Spleen (tissue), 11 donors: ENCODE data around the gene MEF2C. TPM values are rescaled to one million over a fixed set of nuclear protein-coding genes. Genes with fewer than 3 reads are reported as not detected.

Experiments
- DNase-seq: peaks from one replicate; pipeline ENCODE4 v3.0.0-alpha.2; 2020
- H3K27ac ChIP-seq, 8 donors: fragments of 200-600 bp; sonication (generic) in 7 of 8; 1 replicate in 4 of 8; 2 replicates in 4 of 8; pipeline versions ENCODE4 v1.5.0 to v1.8.0; 2016 to 2021; ENCODE audit warnings: inconsistent platforms in 4 of 8, mild to moderate bottlenecking in 4 of 8, moderate library complexity in 1 of 8
- H3K27me3 ChIP-seq, 7 donors: fragments of 200-600 bp; sonication (generic) in 6 of 7; replicated peaks in 1 of 7; 1 replicate in 4 of 7; 2 replicates in 3 of 7; pipeline versions ENCODE4 v1.5.0 to v1.8.0; 2016 to 2021; ENCODE audit warnings: inconsistent platforms in 3 of 7, mild to moderate bottlenecking in 1 of 7
- H3K36me3 ChIP-seq, 6 donors: fragments of 200-600 bp; sonication (generic) in 5 of 6; 1 replicate in 4 of 6; 2 replicates in 2 of 6; pipeline versions ENCODE4 v1.5.0 to v1.8.0; 2016 to 2021; ENCODE audit warnings: inconsistent platforms in 2 of 6
- H3K4me1 ChIP-seq, 6 donors: fragments of 200-600 bp; sonication (generic) in 5 of 6; 1 replicate in 3 of 6; 2 replicates in 3 of 6; pipeline versions ENCODE4 v1.5.0 to v1.8.0; 2016 to 2021; ENCODE audit warnings: inconsistent platforms in 3 of 6
- H3K4me3 ChIP-seq, 8 donors: fragments of 200-600 bp; sonication (generic) in 7 of 8; 1 replicate in 4 of 8; 2 replicates in 4 of 8; pipeline versions ENCODE4 v1.5.0 to v1.8.0; 2016 to 2021; ENCODE audit warnings: inconsistent platforms in 4 of 8, mild to moderate bottlenecking in 4 of 8, moderate library complexity in 2 of 8
- H3K9me3 ChIP-seq, 8 donors: fragments of 200-600 bp; sonication (generic) in 7 of 8; 1 replicate in 4 of 8; 2 replicates in 4 of 8; pipeline versions ENCODE4 v1.5.0 to v1.8.0; 2016 to 2021; ENCODE audit warnings: inconsistent platforms in 4 of 8
- CTCF ChIP-seq, 11 experiments: fragments of 200-600 bp in 7 of 11; fragments of 450-650 bp in 4 of 11; sonication (generic) in 4 of 11; IDR thresholded peaks in 8 of 11; conservative IDR thresholded peaks in 3 of 11; 1 replicate in 7 of 11; 2 replicates in 4 of 11; pipeline versions ENCODE4 v1.4.0 to v1.8.0; 2016 to 2021; ENCODE audit warnings: antibody characterized with exemption in 11 of 11, inconsistent platforms in 4 of 11, mild to moderate bottlenecking in 1 of 11
- POLR2A ChIP-seq, 3 donors: fragments of 450-650 bp; IDR thresholded peaks; one replicate each; pipeline ENCODE4 v1.5.1; 2017; ENCODE audit warnings: antibody characterized with exemption in 3 of 3, mild to moderate bottlenecking in 1 of 3
- POLR2AphosphoS5 ChIP-seq, 3 donors: sonication (generic); formaldehyde crosslinking; IDR thresholded peaks; one replicate each; pipeline ENCODE4 v1.5.1; 2017; ENCODE audit warnings: antibody characterized with exemption in 3 of 3
- WGBS, 5 donors: extraction: QIAGEN DNeasy Blood & Tissue Kit in 3 of 5; methylation state at CpG; one replicate each; pipeline versions ENCODE4 v1.1.5 to v1.1.7; 2013 to 2018; 5-methylcytosine and 5-hydroxymethylcytosine counted together
- intact Hi-C: fragments of 100-400 bp; cut with DNase I; formaldehyde crosslinking; loops from one replicate; pipeline ENCODE4 v1.15.0; 2023; ENCODE audit warnings: low total_unique reads
- polyA plus RNA-seq, 3 donors: library from polyadenylated mRNA; stranded (reverse); fragments of 200-250 nt; gene quantifications; one replicate each; pipeline ENCODE4 v1.2.1, GENCODE V29; 2013
- total RNA-seq, 7 donors: library from RNA; depleted of rRNA in 3 of 7; stranded (reverse); fragments of >200 nt in 3 of 7; fragmentation: NEBNext Ultra II Directional in 4 of 7; extraction: Animal tissue kit (Norgen Biotek cat#: 25700) in 4 of 7; gene quantifications; one replicate each; pipeline versions ENCODE4 v1.1.0 to v1.2.1, GENCODE V29; 2016 to 2021
- donor health status: healthy with polysubstance abuse.
- donor health status: DM: no; HTN: no; CAD: no; lungs with moderate emphysema.
- donor health status: DM: no; HTN: no; CAD: no.
- donor health status: Bipolar disorder and iron deficiency.
- donor health status: healthy.
- donor health status: DM: no; HTN: no; CAD: no.
- donor health status: DM: yes; HTN: yes; CAD: no.

MEF2C gene
- total and polyA plus RNA-seq, 10 donors = 19.3 to 153 (median 120) TPM

- Histone ChIP-seq H3K4me1 (peaks cover 0 to 63% (median 23%) of the 10 kb centered on the region in 6 donors), H3K36me3 (peaks cover 0 to 7% (median 0%) of the 10 kb centered on the region in 6 donors), H3K4me3 (no peak overlapping the region), H3K9me3 (no peaks in the 10 kb centered on the region), H3K27me3 (no peaks in the 10 kb centered on the region), H3K27ac (no peak overlapping the region)
- intact Hi-C loops = no loop called here
- 87 to 95% (median 94%) methylated on average over 7 of the region's 7 CpGs for WGBS, 5 donors
- TF ChIP-seq POLR2A (IDR thresholded peaks at IDR 0.05) (no peak), CTCF (IDR thresholded peaks at IDR 0.05 in 8 of 11, conservative IDR thresholded peaks at IDR 0.05 in 3 of 11) (no peak), POLR2AphosphoS5 (IDR thresholded peaks at IDR 0.05) (no peak)
- DNase-seq = no peak
These were observed 14.4 kb downstream of the MEF2C start for GRCh38 chr5:88868468-88869068.

DNA sequence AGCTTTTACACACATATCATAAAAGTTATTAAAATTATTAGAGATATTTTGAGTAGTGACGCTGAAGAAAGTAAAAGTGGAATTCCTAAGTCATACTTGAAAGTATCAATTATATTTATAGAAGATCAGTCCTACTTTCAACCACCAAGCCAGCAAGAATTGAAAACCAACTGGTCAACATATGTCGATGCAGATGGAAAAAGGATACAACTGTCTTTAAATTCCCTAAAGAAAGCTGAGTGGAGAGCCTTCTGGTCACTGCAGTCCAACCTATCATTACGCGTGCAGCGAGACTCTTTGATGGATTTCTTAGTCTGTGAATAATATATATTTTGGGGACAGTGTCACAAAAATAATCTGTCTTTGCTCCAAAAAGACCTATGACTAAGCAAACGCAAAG, 15.3 kb downstream of the MEF2C start:
- Histone ChIP-seq H3K36me3 (peaks cover 0 to 12% (median under 1%) of the 10 kb centered on the region in 6 donors), H3K4me3 (no peak overlapping the region), H3K9me3 (no peaks in the 10 kb centered on the region), H3K4me1 (peaks cover 0 to 54% (median 21%) of the 10 kb centered on the region in 6 donors), H3K27me3 (no peaks in the 10 kb centered on the region), H3K27ac (no peak overlapping the region)
- no peak for TF ChIP-seq POLR2A (IDR thresholded peaks at IDR 0.05)
- no peak for TF ChIP-seq POLR2AphosphoS5 (IDR thresholded peaks at IDR 0.05)
- no peak for TF ChIP-seq CTCF (IDR thresholded peaks at IDR 0.05 in 8 of 11, conservative IDR thresholded peaks at IDR 0.05 in 3 of 11)
- intact Hi-C loops = no loop called here
- DNase-seq = no peak
- whole genome bisulfite sequencing, 5 donors = 89 to 94% (median 90%) methylated on average over 6 of the region's 6 CpGs

- no peak overlapping the region for H3K27ac ChIP-seq
- H3K27me3 ChIP-seq = no peaks in the 10 kb centered on the region
- no peak overlapping the region for H3K4me3 ChIP-seq
- DNase-seq = no peak
- TF ChIP-seq CTCF (IDR thresholded peaks at IDR 0.05 in 8 of 11, conservative IDR thresholded peaks at IDR 0.05 in 3 of 11) (no peak), POLR2A (IDR thresholded peaks at IDR 0.05) (no peak), POLR2AphosphoS5 (IDR thresholded peaks at IDR 0.05) (no peak)
- H3K9me3 ChIP-seq = no peaks in the 10 kb centered on the region
- H3K4me1 ChIP-seq = peaks cover 0 to 41% (median 8%) of the 10 kb centered on the region in 6 donors
- WGBS, 5 donors = 93 to 98% (median 95%) methylated on average over 5 of the region's 5 CpGs
- H3K36me3 ChIP-seq = peaks cover 0 to 42% (median 2%) of the 10 kb centered on the region in 6 donors
- intact Hi-C loops = no loop called here
These were observed 19.5 kb downstream of the MEF2C start for GRCh38 chr5:88863523-88863922.

- intact Hi-C loops = no loop called here
These were observed 20.3 kb downstream of the MEF2C start for GRCh38 chr5:88862547-88863175.

More at GRCh38 chr5:88862547-88863175, 20.3 kb downstream of the MEF2C start:
- no peak overlapping the region for H3K4me3 ChIP-seq
- TF ChIP-seq POLR2AphosphoS5 (IDR thresholded peaks at IDR 0.05) (no peak), CTCF (IDR thresholded peaks at IDR 0.05 in 8 of 11, conservative IDR thresholded peaks at IDR 0.05 in 3 of 11) (no peak), POLR2A (IDR thresholded peaks at IDR 0.05) (no peak)
- WGBS, 5 donors = 87 to 97% (median 91%) methylated on average over 5 of the region's 5 CpGs
- peaks cover 0 to 41% (median 8%) of the 10 kb centered on the region in 6 donors for H3K4me1 ChIP-seq
- peaks cover 0 to under 1% (median 0%) of the 10 kb centered on the region in 8 donors for H3K9me3 ChIP-seq
- no peak for DNase-seq
- peaks cover 0 to 51% (median 2%) of the 10 kb centered on the region in 6 donors for H3K36me3 ChIP-seq
- no peak overlapping the region for H3K27ac ChIP-seq
- H3K27me3 ChIP-seq = no peaks in the 10 kb centered on the region
